ENCODE results near the gene CCDC70. TPM values are rescaled to one million over a fixed set of nuclear protein-coding genes. Genes with fewer than 3 reads are reported as not detected.

The CCDC70 gene
- total and polyA plus RNA-seq, 9 donors: not detected

Other genes with a start within 250 kb of the CCDC70 start
- gene DHRS12, start 57.8 kb upstream of the CCDC70 start, total RNA-seq: 9.4 TPM
- 10 to 100 TPM in 7 of 8 donors, 1 to 10 TPM in 1; 9.7 to 16.2 (median 12.3) TPM for gene DHRS12, start 57.8 kb upstream of the CCDC70 start, polyA plus RNA-seq (ENCODE audit: insufficient read depth in 1 of 8, insufficient read length in 8 of 8, low replicate concordance in 1 of 8)
- gene TMEM272, start 16.8 kb upstream of the CCDC70 start, total RNA-seq: 0.09 TPM
- under 1 TPM; 0.08 to 0.50 (median 0.16) TPM for gene TMEM272, start 16.8 kb upstream of the CCDC70 start, polyA plus RNA-seq (ENCODE audit: insufficient read depth in 1 of 8, insufficient read length in 8 of 8, low replicate concordance in 1 of 8)
- 5.4 TPM for gene ATP7B, start 149.5 kb downstream of the CCDC70 start, total RNA-seq
- 1 to 10 TPM; 5.1 to 8.6 (median 7.5) TPM for gene ATP7B, start 149.5 kb downstream of the CCDC70 start, polyA plus RNA-seq (ENCODE audit: insufficient read depth in 1 of 8, insufficient read length in 8 of 8, low replicate concordance in 1 of 8)
- gene ALG11, start 150.4 kb downstream of the CCDC70 start, total RNA-seq: 17.9 TPM
- gene ALG11, start 150.4 kb downstream of the CCDC70 start, polyA plus RNA-seq (ENCODE audit: insufficient read depth in 1 of 8, insufficient read length in 8 of 8, low replicate concordance in 1 of 8): 10 to 100 TPM; 11.7 to 24.1 (median 21.1) TPM
- gene UTP14C, start 162.7 kb downstream of the CCDC70 start, total RNA-seq: 16.9 TPM
- gene UTP14C, start 162.7 kb downstream of the CCDC70 start, polyA plus RNA-seq (ENCODE audit: insufficient read depth in 1 of 8, insufficient read length in 8 of 8, low replicate concordance in 1 of 8): 10 to 100 TPM; 15.5 to 24.2 (median 20.8) TPM